Measurements from ENCODE around the gene MEGF8. TPM values are rescaled to one million over a fixed set of nuclear protein-coding genes. Genes with fewer than 3 reads are reported as not detected.
A peak's percentile ranks its signal among the peaks of the same experiment; 100 is the strongest.

MEGF8 gene
- total RNA-seq, 2 donors from 2014 or later, result 13.4 to 16.5 TPM

DNA sequence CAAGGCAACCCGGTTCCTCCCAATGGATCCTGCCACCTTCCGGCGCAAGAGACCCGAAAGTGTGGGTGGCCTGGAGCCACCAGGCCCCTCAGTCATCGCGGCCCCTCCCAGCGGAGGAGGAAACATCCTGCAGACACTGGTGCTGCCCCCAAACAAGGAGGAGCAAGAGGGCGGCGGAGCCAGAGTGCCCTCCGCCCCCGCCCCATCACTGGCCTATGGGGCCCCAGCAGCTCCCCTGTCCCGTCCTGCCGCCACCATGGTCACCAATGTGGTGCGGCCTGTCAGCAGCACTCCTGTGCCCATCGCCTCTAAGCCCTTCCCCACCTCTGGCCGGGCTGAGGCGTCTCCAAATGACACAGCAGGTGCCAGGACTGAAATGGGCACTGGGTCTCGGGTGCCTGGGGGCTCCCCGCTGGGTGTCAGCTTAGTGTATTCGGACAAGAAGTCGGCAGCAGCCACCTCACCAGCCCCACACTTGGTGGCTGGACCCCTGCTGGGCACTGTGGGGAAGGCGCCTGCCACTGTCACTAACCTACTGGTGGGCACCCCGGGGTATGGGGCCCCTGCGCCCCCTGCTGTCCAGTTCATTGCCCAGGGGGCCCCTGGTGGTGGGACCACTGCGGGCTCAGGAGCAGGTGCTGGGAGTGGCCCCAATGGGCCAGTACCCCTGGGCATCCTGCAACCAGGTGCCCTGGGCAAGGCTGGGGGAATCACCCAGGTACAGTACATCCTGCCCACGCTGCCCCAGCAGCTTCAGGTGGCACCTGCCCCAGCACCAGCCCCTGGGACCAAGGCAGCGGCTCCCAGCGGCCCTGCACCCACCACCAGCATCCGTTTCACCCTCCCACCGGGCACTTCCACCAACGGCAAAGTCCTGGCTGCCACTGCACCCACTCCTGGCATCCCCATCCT is 34.7 kb upstream of the MEGF8 start:
- intact Hi-C loops (cut with DNase I), result no loop called here
- no peak overlapping the region for H3K27ac ChIP-seq
- no peak overlapping the region for H3K4me3 ChIP-seq
- H3K4me1 ChIP-seq, result peaks cover 2% of the 10 kb centered on the region
- no peak for DNase-seq
- peak; percentile 39 for TF ChIP-seq CTCF (IDR thresholded peaks at IDR 0.05)
- no peaks in the 10 kb centered on the region for H3K27me3 ChIP-seq
- no peak overlapping the region for H3K9ac ChIP-seq (ENCODE audit: low read depth in 2 of 2, low read length in 2 of 2)
- H3K9me3 ChIP-seq, result no peaks in the 10 kb centered on the region
- peaks cover 14% of the 10 kb centered on the region for H3K36me3 ChIP-seq

- Histone ChIP-seq H3K27me3 (no peaks in the 10 kb centered on the region), H3K4me1 (no peaks in the 10 kb centered on the region), H3K36me3 (peaks cover 14% of the 10 kb centered on the region), H3K4me3 (no peak overlapping the region), H3K9ac (ENCODE audit: low read depth in 2 of 2, low read length in 2 of 2) (peak overlapping the region in 1 of 2 donors; percentile 15), H3K9me3 (no peaks in the 10 kb centered on the region), H3K27ac (no peak overlapping the region)
- peak; percentile 78 for DNase-seq
- TF ChIP-seq CTCF (IDR thresholded peaks at IDR 0.05), result no peak
- intact Hi-C loops (cut with DNase I), result no loop called here
These were observed 34.0 kb upstream of the MEGF8 start for GRCh38 chr19:42291435-42291810.

- H3K9me3 ChIP-seq, result no peaks in the 10 kb centered on the region
- no peak overlapping the region for H3K4me3 ChIP-seq
- no peak for TF ChIP-seq CTCF (IDR thresholded peaks at IDR 0.05)
- H3K27me3 ChIP-seq, result no peaks in the 10 kb centered on the region
- peak overlapping the region; percentile 15 to 16 for H3K9ac ChIP-seq (ENCODE audit: low read depth in 2 of 2, low read length in 2 of 2)
- intact Hi-C loops (cut with DNase I), result no loop called here
- DNase-seq, result peak; percentile 66
- no peak overlapping the region for H3K27ac ChIP-seq
- H3K4me1 ChIP-seq, result no peaks in the 10 kb centered on the region
- peaks cover 14% of the 10 kb centered on the region for H3K36me3 ChIP-seq
These were observed 33.1 kb upstream of the MEGF8 start for GRCh38 chr19:42292042-42292960.

GRCh38 chr19:42292963-42293362 is 32.5 kb upstream of the MEGF8 start:
- no peak for TF ChIP-seq CTCF (IDR thresholded peaks at IDR 0.05)
- Histone ChIP-seq H3K9me3 (no peaks in the 10 kb centered on the region), H3K4me1 (no peaks in the 10 kb centered on the region), H3K9ac (ENCODE audit: low read depth in 2 of 2, low read length in 2 of 2) (no peak overlapping the region), H3K4me3 (no peak overlapping the region), H3K36me3 (peaks cover 14% of the 10 kb centered on the region), H3K27ac (no peak overlapping the region), H3K27me3 (no peaks in the 10 kb centered on the region)
- DNase-seq, result no peak
- intact Hi-C loops (cut with DNase I), result no loop called here

DNA sequence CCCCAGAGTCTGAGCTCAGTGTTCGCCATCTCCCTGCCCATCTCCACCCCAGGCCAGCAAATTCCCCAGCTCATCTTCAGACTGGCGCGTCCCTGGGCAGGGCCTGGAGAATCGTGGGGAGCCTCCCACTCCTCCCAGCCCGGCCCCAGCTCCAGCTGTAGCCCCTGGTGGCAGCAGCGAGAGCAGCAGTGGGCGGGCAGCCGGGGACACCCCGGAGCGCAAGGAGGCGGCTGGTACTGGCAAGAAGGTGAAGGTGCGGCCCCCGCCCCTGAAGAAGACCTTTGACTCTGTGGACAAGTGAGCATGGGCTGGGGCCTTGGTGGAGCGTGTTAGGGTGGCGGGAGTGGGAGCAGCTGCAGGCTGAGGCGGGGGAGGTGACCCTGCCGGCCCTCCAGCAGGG is 31.9 kb upstream of the MEGF8 start:
- H3K27me3 ChIP-seq, result no peaks in the 10 kb centered on the region
- H3K4me3 ChIP-seq, result no peak overlapping the region
- DNase-seq, result no peak
- H3K9ac ChIP-seq (ENCODE audit: low read depth in 2 of 2, low read length in 2 of 2), result no peak overlapping the region
- intact Hi-C loops (cut with DNase I), result no loop called here
- no peaks in the 10 kb centered on the region for H3K9me3 ChIP-seq
- peaks cover 14% of the 10 kb centered on the region for H3K36me3 ChIP-seq
- H3K27ac ChIP-seq, result no peak overlapping the region
- TF ChIP-seq CTCF (IDR thresholded peaks at IDR 0.05), result no peak
- H3K4me1 ChIP-seq, result no peaks in the 10 kb centered on the region
